ENCODE results near the gene FOXRED2.
A peak's percentile ranks its signal among the peaks of the same experiment; 100 is the strongest.

The FOXRED2 gene

DNA sequence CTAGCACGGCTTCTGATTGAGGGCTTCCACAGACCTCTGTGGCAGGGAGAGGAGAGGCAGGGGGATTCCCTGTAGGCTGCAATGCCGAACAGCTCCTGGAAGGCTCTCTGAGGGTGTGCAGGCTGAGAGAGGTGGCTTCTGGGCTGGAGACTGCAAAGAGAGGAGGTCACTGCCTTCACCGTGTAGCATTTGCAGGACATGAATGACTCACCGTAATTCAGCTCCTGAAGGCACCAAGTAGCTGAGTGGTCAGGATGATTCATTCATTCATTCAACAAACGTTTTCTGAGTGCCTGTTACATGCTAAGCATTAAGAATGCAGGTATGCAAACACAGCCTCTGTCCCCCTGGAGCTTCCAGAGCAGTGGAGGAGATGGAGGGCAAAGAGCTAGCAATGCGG, 40.1 kb upstream of the FOXRED2 start:
- no peak overlapping the region for H3K4me3 ChIP-seq (ENCODE audit: control insufficient read depth, low read depth, low read length)
- peak; percentile 85 for DNase-seq (ENCODE audit: low read depth)
- no peak for TF ChIP-seq CTCF (conservative IDR thresholded peaks at IDR 0.05; ENCODE audit: control insufficient read depth, insufficient read depth, low read depth, low read length)

DNA sequence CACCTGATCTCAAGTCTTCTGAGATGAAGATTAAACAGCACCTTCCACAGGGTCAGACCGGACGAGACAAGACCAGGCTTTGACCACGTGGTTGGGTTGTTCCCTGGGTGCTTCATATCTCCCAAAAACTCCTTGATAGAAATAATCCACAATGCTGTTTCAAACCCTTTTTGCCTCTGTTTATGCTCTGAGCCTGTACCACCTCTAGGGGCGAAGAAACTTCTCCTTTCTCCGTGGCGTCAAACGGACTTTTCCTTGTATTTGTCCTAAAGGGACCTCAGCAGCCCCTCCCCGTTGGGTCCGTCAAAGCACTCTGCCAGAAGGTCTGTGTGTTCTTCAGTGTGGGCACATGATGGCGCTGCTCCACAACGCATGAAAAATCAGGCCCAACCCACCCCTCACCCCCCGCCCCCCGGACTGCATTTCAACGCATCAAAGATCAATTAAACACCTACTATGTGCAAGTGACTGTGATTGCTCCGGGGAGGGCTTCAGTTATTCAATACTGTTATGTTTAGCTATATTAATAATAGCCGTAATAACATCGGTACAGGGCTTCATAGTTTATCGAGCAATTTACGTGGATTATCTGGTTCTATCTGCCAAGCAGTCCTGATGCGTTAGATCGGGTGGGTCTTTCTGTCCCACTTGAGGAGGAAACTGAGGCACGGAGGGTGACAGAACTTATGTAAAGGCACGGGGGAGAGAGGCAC, 39.4 kb upstream of the FOXRED2 start:
- DNase-seq (ENCODE audit: low read depth): peak; percentile 63
- H3K4me3 ChIP-seq (ENCODE audit: control insufficient read depth, low read depth, low read length): no peak overlapping the region
- TF ChIP-seq CTCF (conservative IDR thresholded peaks at IDR 0.05; ENCODE audit: control insufficient read depth, insufficient read depth, low read depth, low read length): peak; percentile 59

- no peak for TF ChIP-seq CTCF (conservative IDR thresholded peaks at IDR 0.05; ENCODE audit: control insufficient read depth, insufficient read depth, low read depth, low read length)
- H3K4me3 ChIP-seq (ENCODE audit: control insufficient read depth, low read depth, low read length): no peak overlapping the region
- peak; percentile 63 for DNase-seq (ENCODE audit: low read depth)
Measured at GRCh38 chr22:36544107-36544620, 37.3 kb upstream of the FOXRED2 start.

- no peak overlapping the region for H3K4me3 ChIP-seq (ENCODE audit: control insufficient read depth, low read depth, low read length)
- no peak for TF ChIP-seq CTCF (conservative IDR thresholded peaks at IDR 0.05; ENCODE audit: control insufficient read depth, insufficient read depth, low read depth, low read length)
- peak; percentile 94 for DNase-seq (ENCODE audit: low read depth)
Measured at GRCh38 chr22:36541831-36542411, 35.1 kb upstream of the FOXRED2 start.

GRCh38 chr22:36540867-36541642, 34.2 kb upstream of the FOXRED2 start:
- no peak for DNase-seq (ENCODE audit: low read depth)
- no peak for TF ChIP-seq CTCF (conservative IDR thresholded peaks at IDR 0.05; ENCODE audit: control insufficient read depth, insufficient read depth, low read depth, low read length)

DNA sequence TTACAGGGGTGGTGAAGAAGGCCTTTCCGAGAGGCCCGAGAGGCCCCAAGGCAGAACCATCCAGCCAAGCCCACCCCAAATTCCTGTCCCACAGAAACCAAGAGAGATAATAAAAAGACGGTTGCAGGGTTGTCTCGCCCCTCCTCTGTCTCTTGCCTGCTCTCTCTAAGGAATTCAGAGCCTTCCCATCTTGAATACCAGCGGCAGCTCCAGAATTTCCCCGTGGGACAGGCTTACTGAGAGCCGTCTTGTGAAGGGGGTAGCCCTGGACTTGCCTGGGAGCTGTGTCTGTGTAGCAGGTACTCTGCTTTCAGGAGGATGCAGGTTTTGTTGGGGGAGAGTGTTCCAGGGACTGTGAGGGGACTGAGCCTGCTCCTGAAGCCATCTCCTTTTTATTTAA, 31.7 kb upstream of the FOXRED2 start:
- TF ChIP-seq CTCF (conservative IDR thresholded peaks at IDR 0.05; ENCODE audit: control insufficient read depth, insufficient read depth, low read depth, low read length): no peak
- no peak for DNase-seq (ENCODE audit: low read depth)
- H3K4me3 ChIP-seq (ENCODE audit: control insufficient read depth, low read depth, low read length): no peak overlapping the region

More at GRCh38 chr22:36540867-36541642, 34.2 kb upstream of the FOXRED2 start:
- H3K4me3 ChIP-seq (ENCODE audit: control insufficient read depth, low read depth, low read length): no peak overlapping the region

Data from fibroblast of mammary gland (primary cell).